H1 (cell line): ENCODE measurements around the gene MBNL1. TPM values are rescaled to one million over a fixed set of nuclear protein-coding genes. Genes with fewer than 3 reads are reported as not detected.

ENCODE experiments used
- JUN ChIP-seq: IDR thresholded peaks from 2 replicates; pipeline ENCODE4 v1.6.1; 2011; ENCODE audit warnings: low read depth, mild to moderate bottlenecking, improper control_type of control experiment, low read length
- RAD21 ChIP-seq, 2 experiments: IDR thresholded peaks in 1 of 2; conservative IDR thresholded peaks in 1 of 2; 2 replicates each; pipeline ENCODE4 v1.6.1; 2011; ENCODE audit warnings: low read depth in 2 of 2, low read length in 2 of 2, improper control_type of control experiment in 1 of 2, inconsistent platforms in 1 of 2, mild to moderate bottlenecking in 1 of 2, moderate library complexity in 1 of 2
- YY1 ChIP-seq: IDR thresholded peaks from 2 replicates; pipeline ENCODE4 v1.6.1; 2011; ENCODE audit warnings: low read depth, mild to moderate bottlenecking, low read length
- polyA plus RNA-seq, 7 experiments: library from polyadenylated mRNA; depleted of rRNA in 3 of 7; stranded (reverse) in 5 of 7; unstranded in 2 of 7; fragments of >200 nt in 5 of 7; fragments of 200-250 nt in 2 of 7; gene quantifications; 1 replicate in 5 of 7; 2 replicates in 1 of 7; 4 replicates in 1 of 7; pipeline versions ENCODE4 v1.2.1 to v1.2.3, GENCODE V29; 2011 to 2013; ENCODE audit warnings: missing spikeins in 2 of 7, mixed read lengths in 2 of 7
- total RNA-seq: library from RNA; stranded (reverse); fragmentation: NEBNext Ultra II Directional; extraction: Animal tissue kit (Norgen Biotek cat#: 25700); gene quantifications from 2 replicates; pipeline ENCODE4 v1.2.1, GENCODE V29; 2021
- TF ChIP-seq, protein P1 (sequence below): fragments of 300-600 bp; sonication (generic); IDR thresholded peaks from 2 replicates; pipeline ENCODE4 v1.7.1; 2012; ENCODE audit warnings: low read length, moderate library complexity, mild to moderate bottlenecking, inconsistent platforms; ENCODE audit not compliant: insufficient replicate concordance

MBNL1 gene
- total and polyA plus RNA-seq, 2 of the 8 experiments (the other 6 are each of a cell fraction or from before 2014, with no cell fraction given): 5.0 to 16.4 TPM

GRCh38 chr3:152276681-152277080, 8.0 kb downstream of the MBNL1 start (continued):
- TF ChIP-seq, protein P1, sequence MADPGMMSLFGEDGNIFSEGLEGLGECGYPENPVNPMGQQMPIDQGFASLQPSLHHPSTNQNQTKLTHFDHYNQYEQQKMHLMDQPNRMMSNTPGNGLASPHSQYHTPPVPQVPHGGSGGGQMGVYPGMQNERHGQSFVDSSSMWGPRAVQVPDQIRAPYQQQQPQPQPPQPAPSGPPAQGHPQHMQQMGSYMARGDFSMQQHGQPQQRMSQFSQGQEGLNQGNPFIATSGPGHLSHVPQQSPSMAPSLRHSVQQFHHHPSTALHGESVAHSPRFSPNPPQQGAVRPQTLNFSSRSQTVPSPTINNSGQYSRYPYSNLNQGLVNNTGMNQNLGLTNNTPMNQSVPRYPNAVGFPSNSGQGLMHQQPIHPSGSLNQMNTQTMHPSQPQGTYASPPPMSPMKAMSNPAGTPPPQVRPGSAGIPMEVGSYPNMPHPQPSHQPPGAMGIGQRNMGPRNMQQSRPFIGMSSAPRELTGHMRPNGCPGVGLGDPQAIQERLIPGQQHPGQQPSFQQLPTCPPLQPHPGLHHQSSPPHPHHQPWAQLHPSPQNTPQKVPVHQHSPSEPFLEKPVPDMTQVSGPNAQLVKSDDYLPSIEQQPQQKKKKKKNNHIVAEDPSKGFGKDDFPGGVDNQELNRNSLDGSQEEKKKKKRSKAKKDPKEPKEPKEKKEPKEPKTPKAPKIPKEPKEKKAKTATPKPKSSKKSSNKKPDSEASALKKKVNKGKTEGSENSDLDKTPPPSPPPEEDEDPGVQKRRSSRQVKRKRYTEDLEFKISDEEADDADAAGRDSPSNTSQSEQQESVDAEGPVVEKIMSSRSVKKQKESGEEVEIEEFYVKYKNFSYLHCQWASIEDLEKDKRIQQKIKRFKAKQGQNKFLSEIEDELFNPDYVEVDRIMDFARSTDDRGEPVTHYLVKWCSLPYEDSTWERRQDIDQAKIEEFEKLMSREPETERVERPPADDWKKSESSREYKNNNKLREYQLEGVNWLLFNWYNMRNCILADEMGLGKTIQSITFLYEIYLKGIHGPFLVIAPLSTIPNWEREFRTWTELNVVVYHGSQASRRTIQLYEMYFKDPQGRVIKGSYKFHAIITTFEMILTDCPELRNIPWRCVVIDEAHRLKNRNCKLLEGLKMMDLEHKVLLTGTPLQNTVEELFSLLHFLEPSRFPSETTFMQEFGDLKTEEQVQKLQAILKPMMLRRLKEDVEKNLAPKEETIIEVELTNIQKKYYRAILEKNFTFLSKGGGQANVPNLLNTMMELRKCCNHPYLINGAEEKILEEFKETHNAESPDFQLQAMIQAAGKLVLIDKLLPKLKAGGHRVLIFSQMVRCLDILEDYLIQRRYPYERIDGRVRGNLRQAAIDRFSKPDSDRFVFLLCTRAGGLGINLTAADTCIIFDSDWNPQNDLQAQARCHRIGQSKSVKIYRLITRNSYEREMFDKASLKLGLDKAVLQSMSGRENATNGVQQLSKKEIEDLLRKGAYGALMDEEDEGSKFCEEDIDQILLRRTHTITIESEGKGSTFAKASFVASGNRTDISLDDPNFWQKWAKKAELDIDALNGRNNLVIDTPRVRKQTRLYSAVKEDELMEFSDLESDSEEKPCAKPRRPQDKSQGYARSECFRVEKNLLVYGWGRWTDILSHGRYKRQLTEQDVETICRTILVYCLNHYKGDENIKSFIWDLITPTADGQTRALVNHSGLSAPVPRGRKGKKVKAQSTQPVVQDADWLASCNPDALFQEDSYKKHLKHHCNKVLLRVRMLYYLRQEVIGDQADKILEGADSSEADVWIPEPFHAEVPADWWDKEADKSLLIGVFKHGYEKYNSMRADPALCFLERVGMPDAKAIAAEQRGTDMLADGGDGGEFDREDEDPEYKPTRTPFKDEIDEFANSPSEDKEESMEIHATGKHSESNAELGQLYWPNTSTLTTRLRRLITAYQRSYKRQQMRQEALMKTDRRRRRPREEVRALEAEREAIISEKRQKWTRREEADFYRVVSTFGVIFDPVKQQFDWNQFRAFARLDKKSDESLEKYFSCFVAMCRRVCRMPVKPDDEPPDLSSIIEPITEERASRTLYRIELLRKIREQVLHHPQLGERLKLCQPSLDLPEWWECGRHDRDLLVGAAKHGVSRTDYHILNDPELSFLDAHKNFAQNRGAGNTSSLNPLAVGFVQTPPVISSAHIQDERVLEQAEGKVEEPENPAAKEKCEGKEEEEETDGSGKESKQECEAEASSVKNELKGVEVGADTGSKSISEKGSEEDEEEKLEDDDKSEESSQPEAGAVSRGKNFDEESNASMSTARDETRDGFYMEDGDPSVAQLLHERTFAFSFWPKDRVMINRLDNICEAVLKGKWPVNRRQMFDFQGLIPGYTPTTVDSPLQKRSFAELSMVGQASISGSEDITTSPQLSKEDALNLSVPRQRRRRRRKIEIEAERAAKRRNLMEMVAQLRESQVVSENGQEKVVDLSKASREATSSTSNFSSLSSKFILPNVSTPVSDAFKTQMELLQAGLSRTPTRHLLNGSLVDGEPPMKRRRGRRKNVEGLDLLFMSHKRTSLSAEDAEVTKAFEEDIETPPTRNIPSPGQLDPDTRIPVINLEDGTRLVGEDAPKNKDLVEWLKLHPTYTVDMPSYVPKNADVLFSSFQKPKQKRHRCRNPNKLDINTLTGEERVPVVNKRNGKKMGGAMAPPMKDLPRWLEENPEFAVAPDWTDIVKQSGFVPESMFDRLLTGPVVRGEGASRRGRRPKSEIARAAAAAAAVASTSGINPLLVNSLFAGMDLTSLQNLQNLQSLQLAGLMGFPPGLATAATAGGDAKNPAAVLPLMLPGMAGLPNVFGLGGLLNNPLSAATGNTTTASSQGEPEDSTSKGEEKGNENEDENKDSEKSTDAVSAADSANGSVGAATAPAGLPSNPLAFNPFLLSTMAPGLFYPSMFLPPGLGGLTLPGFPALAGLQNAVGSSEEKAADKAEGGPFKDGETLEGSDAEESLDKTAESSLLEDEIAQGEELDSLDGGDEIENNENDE: no peak
- TF ChIP-seq RAD21 (IDR thresholded peaks at IDR 0.05 in 1 of 2, conservative IDR thresholded peaks at IDR 0.05 in 1 of 2; ENCODE audit: low read depth in 2 of 2, low read length in 2 of 2): no peak
- TF ChIP-seq JUN: no peak
- no peak for TF ChIP-seq YY1
- TF ChIP-seq, all 59 proteins: peak for 0
